ENCODE data around the gene LCP2. TPM values are rescaled to one million over a fixed set of nuclear protein-coding genes. Genes with fewer than 3 reads are reported as not detected.

The LCP2 gene
- total RNA-seq, 1 experiment from 2014 or later, result 0.36 TPM

DNA sequence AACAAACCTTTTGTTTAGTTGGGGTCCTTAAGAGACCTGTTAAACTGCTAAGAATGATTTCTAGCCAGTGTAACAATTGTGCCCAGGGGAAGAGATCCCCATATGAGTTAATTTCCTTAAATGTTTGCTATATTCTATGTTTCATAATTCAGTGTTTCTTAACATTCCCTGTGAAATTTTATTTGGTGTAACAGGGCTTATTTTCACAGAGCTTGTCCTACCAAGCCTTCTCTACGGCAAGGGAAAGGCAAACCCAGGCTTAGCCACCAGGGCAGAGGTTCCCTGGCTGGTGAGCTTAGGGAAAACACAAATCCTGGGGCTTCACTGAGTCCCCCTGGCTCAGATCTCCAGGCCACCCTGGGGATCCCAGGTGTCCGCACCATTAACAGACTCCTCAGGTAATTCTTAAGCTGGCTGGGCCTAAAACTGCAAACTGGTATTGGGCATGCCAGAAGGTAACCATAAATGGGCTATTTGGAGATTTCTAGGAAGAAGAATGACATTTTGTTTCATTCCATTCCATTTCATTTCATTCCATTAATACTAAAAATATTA lies 17.0 kb upstream of the LCP2 start:
- CTCF ChIA-PET, result no interaction called here
- DNase-seq (ENCODE audit: low read depth, low spot score) (no peak), ATAC-seq (no peak)
- TF ChIP-seq TCF7L2 (IDR thresholded peaks at IDR 0.05; ENCODE audit: low read depth, low read length) (no peak), POLR2AphosphoS5 (IDR thresholded peaks at IDR 0.05; ENCODE audit: low read depth, low read length) (no peak), SIN3A (IDR thresholded peaks at IDR 0.05; ENCODE audit: borderline replicate concordance, insufficient read depth, low read depth, low read length) (no peak)
- TF ChIP-seq, protein P1, sequence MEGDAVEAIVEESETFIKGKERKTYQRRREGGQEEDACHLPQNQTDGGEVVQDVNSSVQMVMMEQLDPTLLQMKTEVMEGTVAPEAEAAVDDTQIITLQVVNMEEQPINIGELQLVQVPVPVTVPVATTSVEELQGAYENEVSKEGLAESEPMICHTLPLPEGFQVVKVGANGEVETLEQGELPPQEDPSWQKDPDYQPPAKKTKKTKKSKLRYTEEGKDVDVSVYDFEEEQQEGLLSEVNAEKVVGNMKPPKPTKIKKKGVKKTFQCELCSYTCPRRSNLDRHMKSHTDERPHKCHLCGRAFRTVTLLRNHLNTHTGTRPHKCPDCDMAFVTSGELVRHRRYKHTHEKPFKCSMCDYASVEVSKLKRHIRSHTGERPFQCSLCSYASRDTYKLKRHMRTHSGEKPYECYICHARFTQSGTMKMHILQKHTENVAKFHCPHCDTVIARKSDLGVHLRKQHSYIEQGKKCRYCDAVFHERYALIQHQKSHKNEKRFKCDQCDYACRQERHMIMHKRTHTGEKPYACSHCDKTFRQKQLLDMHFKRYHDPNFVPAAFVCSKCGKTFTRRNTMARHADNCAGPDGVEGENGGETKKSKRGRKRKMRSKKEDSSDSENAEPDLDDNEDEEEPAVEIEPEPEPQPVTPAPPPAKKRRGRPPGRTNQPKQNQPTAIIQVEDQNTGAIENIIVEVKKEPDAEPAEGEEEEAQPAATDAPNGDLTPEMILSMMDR (IDR thresholded peaks at IDR 0.05), result no peak
- TF ChIP-seq, protein P2, sequence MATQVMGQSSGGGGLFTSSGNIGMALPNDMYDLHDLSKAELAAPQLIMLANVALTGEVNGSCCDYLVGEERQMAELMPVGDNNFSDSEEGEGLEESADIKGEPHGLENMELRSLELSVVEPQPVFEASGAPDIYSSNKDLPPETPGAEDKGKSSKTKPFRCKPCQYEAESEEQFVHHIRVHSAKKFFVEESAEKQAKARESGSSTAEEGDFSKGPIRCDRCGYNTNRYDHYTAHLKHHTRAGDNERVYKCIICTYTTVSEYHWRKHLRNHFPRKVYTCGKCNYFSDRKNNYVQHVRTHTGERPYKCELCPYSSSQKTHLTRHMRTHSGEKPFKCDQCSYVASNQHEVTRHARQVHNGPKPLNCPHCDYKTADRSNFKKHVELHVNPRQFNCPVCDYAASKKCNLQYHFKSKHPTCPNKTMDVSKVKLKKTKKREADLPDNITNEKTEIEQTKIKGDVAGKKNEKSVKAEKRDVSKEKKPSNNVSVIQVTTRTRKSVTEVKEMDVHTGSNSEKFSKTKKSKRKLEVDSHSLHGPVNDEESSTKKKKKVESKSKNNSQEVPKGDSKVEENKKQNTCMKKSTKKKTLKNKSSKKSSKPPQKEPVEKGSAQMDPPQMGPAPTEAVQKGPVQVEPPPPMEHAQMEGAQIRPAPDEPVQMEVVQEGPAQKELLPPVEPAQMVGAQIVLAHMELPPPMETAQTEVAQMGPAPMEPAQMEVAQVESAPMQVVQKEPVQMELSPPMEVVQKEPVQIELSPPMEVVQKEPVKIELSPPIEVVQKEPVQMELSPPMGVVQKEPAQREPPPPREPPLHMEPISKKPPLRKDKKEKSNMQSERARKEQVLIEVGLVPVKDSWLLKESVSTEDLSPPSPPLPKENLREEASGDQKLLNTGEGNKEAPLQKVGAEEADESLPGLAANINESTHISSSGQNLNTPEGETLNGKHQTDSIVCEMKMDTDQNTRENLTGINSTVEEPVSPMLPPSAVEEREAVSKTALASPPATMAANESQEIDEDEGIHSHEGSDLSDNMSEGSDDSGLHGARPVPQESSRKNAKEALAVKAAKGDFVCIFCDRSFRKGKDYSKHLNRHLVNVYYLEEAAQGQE (IDR thresholded peaks at IDR 0.05; ENCODE audit: insufficient read depth in 1 of 2, low read depth in 2 of 2, low read length in 1 of 2), result no peak
- Histone ChIP-seq H3K4me1 (ENCODE audit: control insufficient read depth, insufficient read depth, low read length) (no peaks in the 10 kb centered on the region), H3K9me3 (ENCODE audit: control insufficient read depth, insufficient read depth, low read depth, low read length) (no peaks in the 10 kb centered on the region), H3K4me3 (ENCODE audit: low read depth in 2 of 2, low read length in 2 of 2) (no peak overlapping the region), H3K36me3 (ENCODE audit: control insufficient read depth, insufficient read depth, low read length) (no peaks in the 10 kb centered on the region), H3K27ac (ENCODE audit: low read length) (no peak overlapping the region), H3K27me3 (ENCODE audit: control insufficient read depth, insufficient read depth, low read length) (peaks cover 3% of the 10 kb centered on the region)
- intact Hi-C loops (cut with micrococcal nuclease; ENCODE audit: unreplicated experiment) (no loop called here), in situ Hi-C loops (cut with HindIII; ENCODE audit: low pct_unique_long_range_greater_than_20kb, low sequenced_read_pairs) (no loop called here)
- no TSS peak for BruUV-seq (replicated peaks)
- POLR2A ChIA-PET, result no interaction called here

DNA sequence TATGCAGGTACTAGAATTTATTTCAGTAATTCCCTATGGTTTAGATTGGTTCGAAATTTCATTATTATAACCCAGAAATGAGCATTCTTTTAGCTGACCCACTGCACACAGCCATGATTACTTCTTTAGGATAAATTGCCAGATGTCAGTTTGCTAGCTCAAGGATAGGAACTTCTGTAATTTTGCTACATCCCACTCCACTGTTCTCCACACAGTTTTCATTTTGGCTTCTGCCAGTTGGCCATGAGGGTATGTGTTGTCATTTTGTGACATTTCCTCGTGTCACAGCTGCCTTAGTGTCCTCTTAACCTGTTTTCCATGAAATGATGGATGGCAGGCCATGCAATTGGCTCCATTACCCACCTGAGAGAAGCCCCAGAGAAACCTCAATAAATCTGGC lies 16.2 kb upstream of the LCP2 start:
- Histone ChIP-seq H3K27ac (ENCODE audit: low read length) (no peak overlapping the region), H3K27me3 (ENCODE audit: control insufficient read depth, insufficient read depth, low read length) (peaks cover 3% of the 10 kb centered on the region), H3K36me3 (ENCODE audit: control insufficient read depth, insufficient read depth, low read length) (no peaks in the 10 kb centered on the region), H3K4me1 (ENCODE audit: control insufficient read depth, insufficient read depth, low read length) (no peaks in the 10 kb centered on the region), H3K9me3 (ENCODE audit: control insufficient read depth, insufficient read depth, low read depth, low read length) (no peaks in the 10 kb centered on the region), H3K4me3 (ENCODE audit: low read depth in 2 of 2, low read length in 2 of 2) (no peak overlapping the region)
- in situ Hi-C loops (cut with HindIII; ENCODE audit: low pct_unique_long_range_greater_than_20kb, low sequenced_read_pairs) (no loop called here), intact Hi-C loops (cut with micrococcal nuclease; ENCODE audit: unreplicated experiment) (no loop called here)
- no peak for DNase-seq (ENCODE audit: low read depth, low spot score)
- BruUV-seq (replicated peaks), result no TSS peak
- POLR2A ChIA-PET, result no interaction called here
- ATAC-seq, result no peak
- CTCF ChIA-PET, result no interaction called here
- TF ChIP-seq, protein P2 (IDR thresholded peaks at IDR 0.05; ENCODE audit: insufficient read depth in 1 of 2, low read depth in 2 of 2, low read length in 1 of 2), result no peak
- TF ChIP-seq SIN3A (IDR thresholded peaks at IDR 0.05; ENCODE audit: borderline replicate concordance, insufficient read depth, low read depth, low read length), result no peak
- TF ChIP-seq, protein P1 (IDR thresholded peaks at IDR 0.05), result no peak
- TF ChIP-seq POLR2AphosphoS5 (IDR thresholded peaks at IDR 0.05; ENCODE audit: low read depth, low read length), result no peak
- TF ChIP-seq TCF7L2 (IDR thresholded peaks at IDR 0.05; ENCODE audit: low read depth, low read length), result no peak

All from Panc1 (cell line).